Testis (tissue), 3 donors: ENCODE results near the gene GFPT2. TPM values are rescaled to one million over a fixed set of nuclear protein-coding genes. Genes with fewer than 3 reads are reported as not detected.

Source experiments
- DNase-seq: peaks from one replicate; pipeline ENCODE4 v3.0.0-alpha.2; 2019
- H3K27ac ChIP-seq, 2 donors: fragments of 200-600 bp; sonication (generic); one replicate each; pipeline ENCODE4 v1.5.1; 2019
- H3K27me3 ChIP-seq: fragments of 200-600 bp; sonication (generic); one replicate; pipeline ENCODE4 v1.5.1; 2019
- H3K36me3 ChIP-seq: fragments of 200-600 bp; sonication (generic); one replicate; pipeline ENCODE4 v1.5.1; 2017; ENCODE audit warnings: low read depth; ENCODE audit errors: missing control alignments
- H3K4me1 ChIP-seq: fragments of 200-600 bp; sonication (generic); one replicate; pipeline ENCODE4 v1.5.1; 2019
- H3K4me3 ChIP-seq, 2 donors: fragments of 200-600 bp; sonication (generic); one replicate each; pipeline ENCODE4 v1.5.1; 2017 to 2019
- H3K9me3 ChIP-seq: fragments of 200-600 bp; sonication (generic); one replicate; pipeline ENCODE4 v1.5.1; 2017
- CTCF ChIP-seq, 3 experiments: fragments of 450-650 bp in 2 of 3; fragments of 200-600 bp in 1 of 3; sonication (generic) in 1 of 3; IDR thresholded peaks; one replicate each; pipeline ENCODE4 v1.5.1; 2016 to 2019; ENCODE audit warnings: antibody characterized with exemption in 3 of 3, mild to moderate bottlenecking in 2 of 3, moderate library complexity in 1 of 3
- POLR2A ChIP-seq: fragments of 450-650 bp; IDR thresholded peaks from one replicate; pipeline ENCODE4 v1.6.1; 2017; ENCODE audit warnings: antibody characterized with exemption, mild to moderate bottlenecking, moderate library complexity
- WGBS, 2 donors: methylation state at CpG; one replicate each; pipeline ENCODE4 v1.1.5; 2018; 5-methylcytosine and 5-hydroxymethylcytosine counted together
- intact Hi-C: fragments of 100-400 bp; cut with DNase I; formaldehyde crosslinking; loops from one replicate; pipeline ENCODE4 v1.15.1; 2023; ENCODE audit warnings: low total_unique reads
- polyA plus RNA-seq: library from polyadenylated mRNA; stranded (reverse); fragments of 350-450 nt; fragmentation: Illumina TruSeq; extraction: RNeasy Lipid Tissue Mini Kit (QIAGEN cat#74804); gene quantifications from one replicate; pipeline ENCODE4 v1.2.3, GENCODE V29; 2014; ENCODE audit warnings: low read depth, low replicate concordance; ENCODE audit not compliant: insufficient read depth
- total RNA-seq, 2 donors: library from RNA; depleted of rRNA; stranded (reverse); fragments of >200 nt; gene quantifications; one replicate each; pipeline ENCODE4 v1.2.3, GENCODE V29; 2016

GFPT2 gene
- total and polyA plus RNA-seq, 3 donors from 2014 or later: 17.6 to 21.7 (median 17.9) TPM

DNA sequence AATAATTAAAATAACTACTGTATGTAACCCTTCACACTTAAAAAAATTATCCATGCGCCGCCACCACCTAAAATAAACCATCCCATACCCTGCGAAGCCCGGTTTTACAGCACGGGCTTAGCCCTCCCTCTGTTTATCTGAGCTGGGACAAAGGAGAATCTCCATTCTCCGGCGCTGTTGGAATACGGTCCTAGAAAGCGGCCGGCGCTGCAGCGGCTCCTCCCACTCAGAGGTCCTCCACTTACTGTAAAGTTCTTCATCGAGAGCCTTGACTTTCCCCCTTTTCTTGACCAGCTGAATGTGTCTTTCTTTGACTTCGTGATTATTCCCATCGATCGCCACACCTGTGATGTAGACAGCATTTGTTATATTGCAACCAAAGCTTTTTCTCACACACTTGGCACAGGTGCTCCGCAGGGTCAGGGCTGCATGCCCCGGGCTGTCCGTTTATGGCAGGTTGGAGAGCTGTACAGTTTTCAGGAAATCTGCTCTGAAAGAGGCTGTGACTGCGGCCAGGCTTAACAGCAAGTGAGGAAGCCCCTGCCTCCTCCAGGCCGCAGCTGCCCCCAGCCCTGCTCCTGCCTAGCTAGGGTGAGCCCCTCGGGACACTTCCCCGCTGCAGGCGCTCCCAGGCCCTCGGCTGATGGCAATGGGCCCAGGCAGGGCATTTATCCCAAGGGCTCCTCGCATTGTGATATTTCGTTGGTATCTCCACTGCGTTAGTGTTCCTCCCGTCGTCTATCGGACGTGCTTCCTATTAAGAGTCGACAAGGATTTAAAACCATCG is 16.7 kb downstream of the GFPT2 start:
- Histone ChIP-seq H3K27ac (no peak overlapping the region), H3K27me3 (no peaks in the 10 kb centered on the region), H3K4me3 (no peak overlapping the region), H3K9me3 (no peaks in the 10 kb centered on the region), H3K4me1 (no peaks in the 10 kb centered on the region), H3K36me3 (no peaks in the 10 kb centered on the region)
- 91 to 93% methylated on average over 34 of the region's 34 CpGs for WGBS, 2 donors
- TF ChIP-seq CTCF (IDR thresholded peaks at IDR 0.05) (no peak), POLR2A (no peak)
- intact Hi-C loops: no loop called here
- no peak for DNase-seq

- no peak for TF ChIP-seq CTCF (IDR thresholded peaks at IDR 0.05)
- TF ChIP-seq POLR2A: no peak
- H3K27me3 ChIP-seq: no peaks in the 10 kb centered on the region
- H3K36me3 ChIP-seq: no peaks in the 10 kb centered on the region
- intact Hi-C loops: no loop called here
- no peak overlapping the region for H3K27ac ChIP-seq
- no peaks in the 10 kb centered on the region for H3K9me3 ChIP-seq
- no peak for DNase-seq
- no peak overlapping the region for H3K4me3 ChIP-seq
- 97% methylated on average over 13 to 19 of the region's 19 CpGs for WGBS, 2 donors
- no peaks in the 10 kb centered on the region for H3K4me1 ChIP-seq
These were observed 17.4 kb downstream of the GFPT2 start for GRCh38 chr5:180335614-180336233.

DNA sequence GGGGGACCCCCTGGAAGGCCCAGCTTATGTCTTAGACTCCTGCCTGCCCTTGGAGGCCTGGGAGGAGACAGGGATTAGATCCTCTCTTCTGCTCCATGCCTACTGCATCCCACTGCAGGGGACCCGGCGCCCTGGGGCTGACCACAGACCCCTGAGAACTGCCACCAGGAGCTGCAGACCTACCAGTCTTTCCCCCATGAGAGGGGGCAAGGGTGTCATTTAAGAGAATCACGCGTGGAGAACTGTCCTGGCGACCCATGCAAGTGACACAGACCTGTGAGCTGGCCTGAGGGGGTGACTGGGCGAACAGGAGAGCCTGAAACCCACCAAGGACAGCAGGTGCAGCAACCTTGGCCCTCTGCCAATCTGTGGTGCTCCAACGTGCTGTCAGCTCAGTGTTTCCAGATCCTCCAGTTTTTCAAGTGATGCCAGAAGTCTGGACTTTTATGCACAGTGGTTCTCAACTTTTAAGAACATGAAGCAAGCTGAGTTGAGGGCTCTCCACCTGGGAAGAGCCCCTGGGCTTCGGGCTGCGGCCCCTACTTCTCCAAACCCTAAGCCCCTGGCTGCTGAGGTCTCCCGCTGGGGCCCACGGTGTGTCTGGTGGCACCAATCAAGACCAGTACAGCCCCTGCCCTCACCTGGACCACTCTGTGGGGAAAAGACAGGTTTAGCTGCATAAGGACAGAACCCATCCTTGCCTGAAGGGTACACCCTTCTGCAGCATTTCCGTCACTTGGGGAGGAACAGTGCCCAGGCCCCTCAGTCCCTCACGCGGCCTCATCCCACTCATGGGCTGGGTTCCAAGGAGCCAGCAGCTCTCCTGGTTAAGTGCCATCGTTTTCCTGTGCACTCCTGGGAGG is 18.2 kb downstream of the GFPT2 start:
- Histone ChIP-seq H3K4me1 (no peaks in the 10 kb centered on the region), H3K36me3 (no peaks in the 10 kb centered on the region), H3K27me3 (no peaks in the 10 kb centered on the region), H3K4me3 (no peak overlapping the region), H3K27ac (no peak overlapping the region), H3K9me3 (no peaks in the 10 kb centered on the region)
- intact Hi-C loops: no loop called here
- no peak for TF ChIP-seq CTCF (IDR thresholded peaks at IDR 0.05)
- no peak for TF ChIP-seq POLR2A
- no peak for DNase-seq
- 79 to 95% methylated on average over 4 to 15 of the region's 15 CpGs for WGBS, 2 donors

- intact Hi-C loops: no loop called here
- Histone ChIP-seq H3K27ac (no peak overlapping the region), H3K9me3 (no peaks in the 10 kb centered on the region), H3K36me3 (no peaks in the 10 kb centered on the region), H3K4me1 (no peaks in the 10 kb centered on the region), H3K4me3 (no peak overlapping the region), H3K27me3 (no peaks in the 10 kb centered on the region)
- 92 to 100% methylated on average over 1 to 6 of the region's 6 CpGs for WGBS, 2 donors
- TF ChIP-seq POLR2A: no peak
- TF ChIP-seq CTCF (IDR thresholded peaks at IDR 0.05): no peak
- DNase-seq: no peak
These were observed 19.0 kb downstream of the GFPT2 start for GRCh38 chr5:180334176-180334575.
